ENCODE results near the gene NYNRIN. TPM values are rescaled to one million over a fixed set of nuclear protein-coding genes. Genes with fewer than 3 reads are reported as not detected.
A peak's percentile ranks its signal among the peaks of the same experiment; 100 is the strongest.

NYNRIN gene
- total RNA-seq, 1 experiment from 2014 or later: 18.7 TPM

DNA sequence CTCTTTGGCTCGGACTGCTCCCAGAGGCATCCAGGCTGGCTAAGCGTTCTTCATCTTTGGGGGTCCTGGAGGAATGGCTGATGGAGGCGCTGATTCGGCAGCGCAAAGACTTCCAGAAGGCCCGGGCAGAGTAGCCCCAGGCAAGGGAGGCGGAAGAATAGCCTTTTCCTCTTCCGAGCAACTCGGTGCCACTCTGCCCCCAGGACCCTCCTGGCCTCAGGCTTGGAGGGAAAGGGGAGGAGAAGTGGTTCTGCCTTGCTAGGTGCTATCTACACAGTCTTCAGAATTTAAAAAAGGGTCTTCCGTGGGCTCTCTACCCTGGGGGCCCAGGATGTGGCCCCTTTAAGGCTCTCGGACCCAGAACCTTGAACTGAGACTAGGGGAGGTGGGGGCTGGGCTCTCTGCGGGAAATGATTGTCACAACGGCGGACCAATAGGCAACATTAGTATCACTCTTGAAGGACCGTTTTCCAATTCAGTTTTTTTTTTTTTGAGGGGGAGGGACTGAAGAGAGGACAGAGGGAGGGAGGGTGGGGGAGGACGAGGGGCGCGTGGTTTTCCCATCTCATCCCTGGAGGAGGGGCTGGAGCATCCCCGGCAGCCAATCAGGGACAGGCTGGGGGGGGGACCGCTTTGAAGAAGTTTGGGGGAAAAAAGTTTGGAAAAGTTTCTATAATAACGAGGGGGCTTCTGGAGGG is 31.1 kb upstream of the NYNRIN start, which contains the start of gene NFATC4:
NFATC4 (plus strand) TSS at position 671 of the 698 bp plus-strand sequence. CDS start 157 bp downstream, outside the sequence.
- Histone ChIP-seq H3K56ac (ENCODE audit: insufficient read length, low read depth, low read length) (no peak within 1 kb of the TSS), H3K4me1 (ENCODE audit: insufficient read depth, low read length) (no peaks in the 10 kb centered on the region; the same call in 1 of the 2 replicates), H2AFZ (ENCODE audit: low read length) (no peak within 1 kb of the TSS), H3K14ac (ENCODE audit: insufficient read depth, low read length) (peak within 1 kb of the TSS; percentile 6), H3K4ac (ENCODE audit: low read depth, low read length) (no peak within 1 kb of the TSS; the same call in 1 of the 2 replicates), H2BK12ac (ENCODE audit: insufficient read length, low read depth, low read length) (no peak within 1 kb of the TSS), H3K18ac (ENCODE audit: insufficient read length, low read depth, low read length) (peak within 1 kb of the TSS; percentile 12), H4K91ac (ENCODE audit: insufficient read length, low read depth, low read length) (no peak within 1 kb of the TSS), H3K9me3 (ENCODE audit: control insufficient read depth, low read depth, low read length) (no peaks in the 10 kb centered on the region), H2BK5ac (ENCODE audit: insufficient read length, low read length) (no peak within 1 kb of the TSS), H3K23ac (ENCODE audit: insufficient read length, low read depth, low read length) (no peak within 1 kb of the TSS), H3K23me2 (ENCODE audit: insufficient read length, low read depth, low read length, poor library complexity, severe bottlenecking) (peaks cover 19% of the 10 kb centered on the region), H3K9ac (ENCODE audit: extremely low read depth, insufficient read length, low read length) (no peak within 1 kb of the TSS), H4K5ac (ENCODE audit: insufficient read length, low read depth, low read length) (no peak within 1 kb of the TSS), H3T11ph (ENCODE audit: low read length) (no peak within 1 kb of the TSS), H4K8ac (replicated peaks; ENCODE audit: insufficient read length, low read depth, low read length) (no peak within 1 kb of the TSS), H3K27me3 (ENCODE audit: insufficient read depth, low read length) (no peaks in the 10 kb centered on the region), H4K20me1 (ENCODE audit: control insufficient read depth, insufficient read depth, insufficient read length) (no peaks in the 10 kb centered on the region), H3K79me2 (ENCODE audit: insufficient read depth, low read length) (no peaks in the 10 kb centered on the region), H2BK120ac (ENCODE audit: low read depth, low read length, poor library complexity, severe bottlenecking) (peak within 1 kb of the TSS; percentile 50), H2BK15ac (ENCODE audit: low read depth, low read length) (no peak within 1 kb of the TSS), H2AK5ac (ENCODE audit: insufficient read length, low read length) (no peak within 1 kb of the TSS), H3K4me2 (ENCODE audit: insufficient read depth, insufficient read length, low read length) (peak within 1 kb of the TSS; percentile 69), H3K27ac (ENCODE audit: insufficient read length, low read depth, low read length) (no peak within 1 kb of the TSS), H2BK20ac (ENCODE audit: low read depth, low read length, poor library complexity, severe bottlenecking) (no peak within 1 kb of the TSS), H3K79me1 (ENCODE audit: insufficient read depth, low read depth, low read length, poor library complexity, severe bottlenecking) (no peaks in the 10 kb centered on the region)
- Mint-ChIP-seq H3K36me3 (ENCODE audit: insufficient read depth in 1 of 3, low read depth in 3 of 3) (peaks cover 0 to 14% (median 6%) of the 10 kb centered on the region in 3 experiments; a peak in 5 of 7 replicates), H3K4me1 (peaks cover 16 to 17% of the 10 kb centered on the region in 2 experiments), H3K27me3 (ENCODE audit: low read depth) (peaks cover 21% of the 10 kb centered on the region), H3K9me3 (no peaks in the 10 kb centered on the region), H3K27ac (peak within 1 kb of the TSS; percentile 94 to 98 (median 95)), H3K4me3 (peak within 1 kb of the TSS; percentile 77 to 93)
- TF ChIP-seq, protein P1, sequence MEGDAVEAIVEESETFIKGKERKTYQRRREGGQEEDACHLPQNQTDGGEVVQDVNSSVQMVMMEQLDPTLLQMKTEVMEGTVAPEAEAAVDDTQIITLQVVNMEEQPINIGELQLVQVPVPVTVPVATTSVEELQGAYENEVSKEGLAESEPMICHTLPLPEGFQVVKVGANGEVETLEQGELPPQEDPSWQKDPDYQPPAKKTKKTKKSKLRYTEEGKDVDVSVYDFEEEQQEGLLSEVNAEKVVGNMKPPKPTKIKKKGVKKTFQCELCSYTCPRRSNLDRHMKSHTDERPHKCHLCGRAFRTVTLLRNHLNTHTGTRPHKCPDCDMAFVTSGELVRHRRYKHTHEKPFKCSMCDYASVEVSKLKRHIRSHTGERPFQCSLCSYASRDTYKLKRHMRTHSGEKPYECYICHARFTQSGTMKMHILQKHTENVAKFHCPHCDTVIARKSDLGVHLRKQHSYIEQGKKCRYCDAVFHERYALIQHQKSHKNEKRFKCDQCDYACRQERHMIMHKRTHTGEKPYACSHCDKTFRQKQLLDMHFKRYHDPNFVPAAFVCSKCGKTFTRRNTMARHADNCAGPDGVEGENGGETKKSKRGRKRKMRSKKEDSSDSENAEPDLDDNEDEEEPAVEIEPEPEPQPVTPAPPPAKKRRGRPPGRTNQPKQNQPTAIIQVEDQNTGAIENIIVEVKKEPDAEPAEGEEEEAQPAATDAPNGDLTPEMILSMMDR (conservative IDR thresholded peaks at IDR 0.05): no peak
- DNase-seq: peak; percentile 89
- no CpG with 5 or more reads among the region's 21 CpGs for WGBS (ENCODE audit: extremely low coverage, insufficient read length, low lambda C conversion rate)
